Testis (tissue), 5 donors: ENCODE results near the gene RAP2A. TPM values are rescaled to one million over a fixed set of nuclear protein-coding genes. Genes with fewer than 3 reads are reported as not detected.
A peak's percentile ranks its signal among the peaks of the same experiment; 100 is the strongest.

Source experiments
- DNase-seq: peaks from one replicate; pipeline ENCODE4 v3.0.0-alpha.2; 2019
- H3K27ac ChIP-seq, 2 donors: fragments of 200-600 bp; sonication (generic); one replicate each; pipeline ENCODE4 v1.5.1; 2019
- H3K27me3 ChIP-seq: fragments of 200-600 bp; sonication (generic); one replicate; pipeline ENCODE4 v1.5.1; 2019
- H3K36me3 ChIP-seq: fragments of 200-600 bp; sonication (generic); one replicate; pipeline ENCODE4 v1.5.1; 2017; ENCODE audit warnings: low read depth; ENCODE audit errors: missing control alignments
- H3K4me1 ChIP-seq: fragments of 200-600 bp; sonication (generic); one replicate; pipeline ENCODE4 v1.5.1; 2019
- H3K4me3 ChIP-seq, 2 donors: fragments of 200-600 bp; sonication (generic); one replicate each; pipeline ENCODE4 v1.5.1; 2017 to 2019
- H3K9me3 ChIP-seq: fragments of 200-600 bp; sonication (generic); one replicate; pipeline ENCODE4 v1.5.1; 2017
- CTCF ChIP-seq, 3 experiments: fragments of 450-650 bp in 2 of 3; fragments of 200-600 bp in 1 of 3; sonication (generic) in 1 of 3; IDR thresholded peaks; one replicate each; pipeline ENCODE4 v1.5.1; 2016 to 2019; ENCODE audit warnings: antibody characterized with exemption in 3 of 3, mild to moderate bottlenecking in 2 of 3, moderate library complexity in 1 of 3
- POLR2A ChIP-seq: fragments of 450-650 bp; IDR thresholded peaks from one replicate; pipeline ENCODE4 v1.6.1; 2017; ENCODE audit warnings: antibody characterized with exemption, mild to moderate bottlenecking, moderate library complexity
- WGBS, 2 donors: methylation state at CpG; one replicate each; pipeline ENCODE4 v1.1.5; 2018; 5-methylcytosine and 5-hydroxymethylcytosine counted together
- intact Hi-C: fragments of 100-400 bp; cut with DNase I; formaldehyde crosslinking; loops from one replicate; pipeline ENCODE4 v1.15.1; 2023; ENCODE audit warnings: low total_unique reads
- long read RNA-seq, 2 donors: transcript quantifications; one replicate each; lab custom pipeline, GENCODE V29; 2026
- polyA plus RNA-seq: library from polyadenylated mRNA; stranded (reverse); fragments of 350-450 nt; fragmentation: Illumina TruSeq; extraction: RNeasy Lipid Tissue Mini Kit (QIAGEN cat#74804); gene quantifications from one replicate; pipeline ENCODE4 v1.2.3, GENCODE V29; 2014; ENCODE audit warnings: low read depth, low replicate concordance; ENCODE audit not compliant: insufficient read depth
- total RNA-seq, 2 donors: library from RNA; depleted of rRNA; stranded (reverse); fragments of >200 nt; gene quantifications; one replicate each; pipeline ENCODE4 v1.2.3, GENCODE V29; 2016

RAP2A gene
- total RNA-seq (10 to 100 TPM; 10.6 to 11.5 TPM), polyA plus RNA-seq (9.1 TPM)
- long read RNA-seq, donor 1, full-length matches to known transcripts = 18 of 18 reads
- long read RNA-seq, donor 1, partial matches to known transcripts = 0 of 18 reads
- long read RNA-seq, donor 1, other reads (novel, unspliced or antisense) = 0 of 18 reads
- long read RNA-seq, donor 2, full-length matches to known transcripts = 10 of 20 reads
- long read RNA-seq, donor 2, partial matches to known transcripts = 10 of 20 reads
- long read RNA-seq, donor 2, other reads (novel, unspliced or antisense) = 0 of 20 reads

- Histone ChIP-seq H3K9me3 (no peaks in the 10 kb centered on the region), H3K27ac (peak within 1 kb of the TSS; percentile 97 to 100), H3K36me3 (no peaks in the 10 kb centered on the region), H3K27me3 (no peaks in the 10 kb centered on the region), H3K4me3 (peak within 1 kb of the TSS; percentile 89), H3K4me1 (peaks cover 6% of the 10 kb centered on the region)
- WGBS, 2 donors = 0% methylated on average over 4 to 13 of the region's 94 CpGs
- TF ChIP-seq POLR2A (no peak), CTCF (IDR thresholded peaks at IDR 0.05) (no peak)
- intact Hi-C loops = loop anchor here (10.0 kb wide), 1 partner anchor 319 kb away; no protein-coding TSS in a partner anchor
- DNase-seq = peak; percentile 94
Measured at GRCh38 chr13:97433727-97434396, at the start of gene RAP2A. Gene RAP2A (plus strand): TSS chr13:97434169. CDS start chr13:97434471, 302 bp downstream.

- Histone ChIP-seq H3K27ac (no peak overlapping the region), H3K4me3 (no peak overlapping the region), H3K36me3 (no peaks in the 10 kb centered on the region), H3K9me3 (no peaks in the 10 kb centered on the region), H3K27me3 (no peaks in the 10 kb centered on the region), H3K4me1 (no peaks in the 10 kb centered on the region)
- DNase-seq = no peak
- intact Hi-C loops = no loop called here
- TF ChIP-seq POLR2A (no peak), CTCF (IDR thresholded peaks at IDR 0.05) (no peak)
- WGBS, 2 donors = 61 to 65% methylated on average over 2 of the region's 2 CpGs
Measured at GRCh38 chr13:97384371-97384770, 49.6 kb upstream of the RAP2A start.

- no peak for DNase-seq
- no peaks in the 10 kb centered on the region for H3K27me3 ChIP-seq
- H3K27ac ChIP-seq = no peak overlapping the region
- H3K4me3 ChIP-seq = no peak overlapping the region
- H3K9me3 ChIP-seq = no peaks in the 10 kb centered on the region
- no peaks in the 10 kb centered on the region for H3K36me3 ChIP-seq
- no peaks in the 10 kb centered on the region for H3K4me1 ChIP-seq
- TF ChIP-seq CTCF (IDR thresholded peaks at IDR 0.05) (no peak), POLR2A (no peak)
- intact Hi-C loops = no loop called here
Measured at GRCh38 chr13:97385146-97385545, 48.8 kb upstream of the RAP2A start.

- DNase-seq = no peak
- Histone ChIP-seq H3K4me1 (no peaks in the 10 kb centered on the region), H3K36me3 (no peaks in the 10 kb centered on the region), H3K4me3 (no peak overlapping the region), H3K27ac (peak overlapping the region in 1 of 2 donors; percentile 43), H3K9me3 (no peaks in the 10 kb centered on the region), H3K27me3 (no peaks in the 10 kb centered on the region)
- intact Hi-C loops = no loop called here
- TF ChIP-seq CTCF (IDR thresholded peaks at IDR 0.05) (no peak), POLR2A (no peak)
- 96 to 97% methylated on average over 3 of the region's 3 CpGs for WGBS, 2 donors
Measured at GRCh38 chr13:97385854-97386253, 48.1 kb upstream of the RAP2A start.
